ENCODE results near the gene PGAM5.

DNA sequence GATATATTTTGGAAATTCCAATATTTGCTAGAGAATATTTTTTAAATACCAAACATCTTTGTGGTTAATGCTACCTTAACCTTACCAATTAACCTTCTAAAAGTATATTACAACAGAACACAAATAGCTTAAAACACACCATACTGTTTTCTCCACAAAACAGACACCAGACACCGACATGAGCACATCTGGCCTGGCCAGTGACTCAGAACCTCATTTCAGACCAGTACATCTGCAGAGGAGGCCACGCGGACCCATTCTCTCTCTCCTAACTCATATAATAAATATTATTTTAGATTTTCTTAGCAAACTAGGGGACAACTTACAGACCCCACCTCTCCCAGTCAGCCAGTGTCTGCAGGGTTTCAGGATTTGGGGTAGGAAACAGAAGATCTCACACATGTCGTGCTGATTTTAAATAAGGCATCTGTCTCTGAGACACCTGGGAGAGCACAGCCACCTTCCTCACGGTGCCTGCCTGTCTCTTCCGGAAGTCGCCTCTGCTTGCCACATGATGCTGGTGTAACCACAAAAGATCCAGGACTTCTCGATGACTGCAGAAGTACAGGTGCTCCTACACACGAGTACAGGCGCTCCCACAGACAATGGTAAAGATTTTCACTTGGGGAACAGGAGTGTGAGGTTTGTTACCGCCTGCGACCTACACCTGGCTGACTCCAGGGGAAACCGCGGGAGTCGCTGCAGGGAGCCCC is 60.6 kb downstream of the PGAM5 start:
- TF ChIP-seq, protein P1, sequence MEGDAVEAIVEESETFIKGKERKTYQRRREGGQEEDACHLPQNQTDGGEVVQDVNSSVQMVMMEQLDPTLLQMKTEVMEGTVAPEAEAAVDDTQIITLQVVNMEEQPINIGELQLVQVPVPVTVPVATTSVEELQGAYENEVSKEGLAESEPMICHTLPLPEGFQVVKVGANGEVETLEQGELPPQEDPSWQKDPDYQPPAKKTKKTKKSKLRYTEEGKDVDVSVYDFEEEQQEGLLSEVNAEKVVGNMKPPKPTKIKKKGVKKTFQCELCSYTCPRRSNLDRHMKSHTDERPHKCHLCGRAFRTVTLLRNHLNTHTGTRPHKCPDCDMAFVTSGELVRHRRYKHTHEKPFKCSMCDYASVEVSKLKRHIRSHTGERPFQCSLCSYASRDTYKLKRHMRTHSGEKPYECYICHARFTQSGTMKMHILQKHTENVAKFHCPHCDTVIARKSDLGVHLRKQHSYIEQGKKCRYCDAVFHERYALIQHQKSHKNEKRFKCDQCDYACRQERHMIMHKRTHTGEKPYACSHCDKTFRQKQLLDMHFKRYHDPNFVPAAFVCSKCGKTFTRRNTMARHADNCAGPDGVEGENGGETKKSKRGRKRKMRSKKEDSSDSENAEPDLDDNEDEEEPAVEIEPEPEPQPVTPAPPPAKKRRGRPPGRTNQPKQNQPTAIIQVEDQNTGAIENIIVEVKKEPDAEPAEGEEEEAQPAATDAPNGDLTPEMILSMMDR (IDR thresholded peaks at IDR 0.05): no peak
- no peak for TF ChIP-seq ZFX (IDR thresholded peaks at IDR 0.05; ENCODE audit: borderline replicate concordance)
